Fibroblast of mammary gland (primary cell): Measurements from ENCODE around the gene CYSRT1.

ENCODE experiments used
- DNase-seq: peaks from one replicate; pipeline ENCODE4 v3.0.0-alpha.2; 2010; ENCODE audit warnings: low read depth
- H3K4me3 ChIP-seq: 2 replicates; pipeline ENCODE4 v1.5.1; 2011; ENCODE audit warnings: low read depth, mild to moderate bottlenecking, low read length, moderate library complexity; ENCODE audit not compliant: control insufficient read depth
- TF ChIP-seq, protein P1 (sequence below): conservative IDR thresholded peaks from 2 replicates; pipeline ENCODE4 v1.5.1; 2011; ENCODE audit warnings: low read depth, low read length, inconsistent platforms; ENCODE audit not compliant: control insufficient read depth, insufficient read depth

The CYSRT1 gene

DNA sequence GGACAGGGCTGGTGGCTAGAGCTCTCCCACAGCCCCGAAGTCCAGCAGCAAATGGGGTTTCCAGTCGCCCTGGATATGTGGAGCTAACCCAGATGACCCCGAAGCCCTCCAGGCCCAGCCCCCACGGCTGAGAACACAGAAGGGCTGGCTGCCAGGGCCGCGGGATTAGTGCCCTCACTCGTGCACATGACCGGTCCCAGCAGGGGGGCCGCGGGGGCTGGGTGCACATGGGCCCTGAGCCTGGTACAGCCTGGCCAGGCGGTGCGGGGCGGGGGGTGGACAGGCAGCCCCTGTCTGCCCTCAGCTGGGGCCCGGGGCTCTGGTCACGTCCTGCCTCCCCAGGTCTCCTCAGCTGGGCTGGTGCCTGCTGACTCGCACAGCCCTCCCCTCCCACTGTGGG is 30.6 kb upstream of the CYSRT1 start:
- no peak for DNase-seq
- H3K4me3 ChIP-seq = no peak overlapping the region
- TF ChIP-seq, protein P1, sequence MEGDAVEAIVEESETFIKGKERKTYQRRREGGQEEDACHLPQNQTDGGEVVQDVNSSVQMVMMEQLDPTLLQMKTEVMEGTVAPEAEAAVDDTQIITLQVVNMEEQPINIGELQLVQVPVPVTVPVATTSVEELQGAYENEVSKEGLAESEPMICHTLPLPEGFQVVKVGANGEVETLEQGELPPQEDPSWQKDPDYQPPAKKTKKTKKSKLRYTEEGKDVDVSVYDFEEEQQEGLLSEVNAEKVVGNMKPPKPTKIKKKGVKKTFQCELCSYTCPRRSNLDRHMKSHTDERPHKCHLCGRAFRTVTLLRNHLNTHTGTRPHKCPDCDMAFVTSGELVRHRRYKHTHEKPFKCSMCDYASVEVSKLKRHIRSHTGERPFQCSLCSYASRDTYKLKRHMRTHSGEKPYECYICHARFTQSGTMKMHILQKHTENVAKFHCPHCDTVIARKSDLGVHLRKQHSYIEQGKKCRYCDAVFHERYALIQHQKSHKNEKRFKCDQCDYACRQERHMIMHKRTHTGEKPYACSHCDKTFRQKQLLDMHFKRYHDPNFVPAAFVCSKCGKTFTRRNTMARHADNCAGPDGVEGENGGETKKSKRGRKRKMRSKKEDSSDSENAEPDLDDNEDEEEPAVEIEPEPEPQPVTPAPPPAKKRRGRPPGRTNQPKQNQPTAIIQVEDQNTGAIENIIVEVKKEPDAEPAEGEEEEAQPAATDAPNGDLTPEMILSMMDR = no peak

DNA sequence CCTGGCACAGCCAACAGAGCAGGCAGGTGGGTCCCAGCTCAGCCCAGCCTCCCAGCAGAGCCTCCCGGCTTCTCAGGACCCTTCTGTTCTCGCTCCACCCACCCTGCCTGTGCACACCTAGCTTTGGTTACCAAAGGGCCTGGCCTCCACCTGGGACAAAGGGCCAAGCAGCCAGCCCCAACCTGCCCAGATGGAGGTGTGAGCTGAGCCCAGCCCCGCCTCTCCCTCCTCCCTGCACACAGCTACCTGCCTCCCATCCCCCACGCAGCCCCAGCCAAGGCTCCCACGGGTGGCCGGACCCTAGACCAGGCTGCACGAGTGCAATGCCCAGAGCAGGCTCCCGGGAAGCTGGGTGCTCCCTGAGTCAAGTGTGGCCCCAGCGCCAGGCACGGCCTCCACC is 30.1 kb upstream of the CYSRT1 start:
- TF ChIP-seq, protein P1 = no peak
- DNase-seq = no peak

DNA sequence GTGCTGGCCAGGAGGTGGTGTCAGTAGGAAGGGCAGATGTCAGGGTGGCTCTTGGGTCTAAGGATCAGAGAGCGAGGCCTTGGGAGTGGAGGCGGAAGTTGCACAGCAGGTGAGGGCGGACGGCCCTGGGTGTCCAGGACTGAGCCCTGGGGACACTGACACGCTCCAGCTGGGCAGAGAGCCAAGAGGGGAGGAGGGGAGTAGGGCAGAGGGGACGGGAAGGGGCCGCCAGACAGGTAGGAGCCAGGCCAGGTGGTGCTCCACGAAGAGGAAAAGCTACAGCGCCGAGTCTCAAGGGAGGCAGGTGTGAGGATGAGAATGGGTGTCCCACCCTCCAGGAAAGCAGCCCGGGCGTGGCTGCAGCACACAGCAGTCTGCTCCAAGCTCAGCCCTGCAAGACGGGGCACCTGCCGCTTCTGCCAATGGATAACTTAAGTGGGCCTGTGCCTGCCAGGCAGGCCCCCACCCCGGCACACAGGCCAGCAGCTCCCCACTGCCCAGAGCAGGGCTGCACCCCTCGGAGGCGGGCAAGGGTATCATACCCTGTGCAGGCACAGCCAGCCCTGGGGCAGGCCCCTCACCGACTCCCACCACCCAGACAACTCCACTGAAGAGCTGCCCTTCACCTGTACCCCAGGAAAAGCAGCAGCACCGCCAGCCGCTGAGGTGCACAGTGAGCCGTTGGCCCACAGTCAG is 29.3 kb upstream of the CYSRT1 start:
- H3K4me3 ChIP-seq = no peak overlapping the region
- no peak for DNase-seq

More for the DNA sequence above, 30.1 kb upstream of the CYSRT1 start:
- no peak overlapping the region for H3K4me3 ChIP-seq

DNA sequence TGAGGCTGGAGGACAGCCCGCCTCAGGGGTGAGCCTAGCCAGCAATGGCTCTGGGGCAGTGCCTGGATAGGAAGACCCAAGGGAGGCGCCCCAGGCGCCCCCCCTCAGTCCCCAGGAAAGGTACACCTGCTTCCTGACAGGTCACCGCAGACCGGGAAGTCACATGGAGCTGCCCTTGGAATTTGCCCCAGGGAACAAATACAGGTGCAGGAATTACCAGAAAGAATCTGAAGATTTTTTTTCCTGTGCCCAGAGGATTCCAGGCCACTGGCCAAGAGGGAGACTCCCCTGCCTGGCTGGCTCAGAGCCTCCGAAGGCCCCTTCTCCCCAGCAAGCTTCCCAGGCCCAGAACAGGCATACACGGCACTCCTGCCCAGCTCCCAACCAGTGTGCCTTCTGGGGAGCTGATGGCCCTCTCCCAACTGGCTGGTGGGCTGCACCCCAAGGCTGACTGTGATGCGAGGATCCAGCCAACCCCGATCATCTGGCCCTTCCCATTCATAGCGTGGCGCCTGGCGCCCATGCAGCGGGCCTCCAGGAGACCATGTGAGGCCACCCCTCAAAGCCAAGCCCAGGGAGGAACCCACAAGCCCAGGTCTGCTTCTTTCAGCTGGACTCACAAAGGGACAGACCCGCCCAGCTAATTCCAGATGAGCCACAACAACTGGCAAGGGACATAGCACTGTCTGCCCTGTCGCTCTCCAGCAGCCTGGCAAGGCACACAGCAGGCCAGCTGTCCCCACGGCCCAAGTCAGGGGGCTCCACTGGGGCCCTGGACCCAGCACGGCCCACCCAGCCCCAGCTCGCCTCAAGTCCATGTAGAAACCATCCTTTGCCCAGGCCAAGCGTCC is 26.7 kb upstream of the CYSRT1 start:
- DNase-seq = no peak
- TF ChIP-seq, protein P1 = no peak
- H3K4me3 ChIP-seq = no peak overlapping the region

More for the DNA sequence above, 29.3 kb upstream of the CYSRT1 start:
- TF ChIP-seq, protein P1 = no peak

DNA sequence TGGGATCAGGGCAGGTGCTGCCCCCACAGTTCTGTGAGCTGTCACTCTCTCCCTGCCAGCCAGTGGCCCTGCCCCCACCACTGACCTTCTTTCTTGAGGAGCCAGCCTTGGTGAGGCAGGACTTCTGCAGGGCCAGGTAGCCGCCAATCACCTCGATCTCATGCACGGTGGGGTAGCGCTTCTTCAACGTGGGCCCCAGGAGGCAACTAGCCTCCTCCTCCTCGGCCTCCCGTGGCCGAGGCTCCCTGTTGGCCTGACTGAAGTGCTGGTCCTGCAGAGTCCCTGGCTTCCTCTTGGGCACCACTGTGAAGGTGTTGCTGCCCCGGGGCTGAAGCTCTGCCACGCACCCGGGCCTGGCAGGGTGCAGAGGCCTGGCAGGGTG is 26.1 kb upstream of the CYSRT1 start:
- TF ChIP-seq, protein P1 = no peak
- DNase-seq = no peak
- peak overlapping the region; percentile 42 for H3K4me3 ChIP-seq

DNA sequence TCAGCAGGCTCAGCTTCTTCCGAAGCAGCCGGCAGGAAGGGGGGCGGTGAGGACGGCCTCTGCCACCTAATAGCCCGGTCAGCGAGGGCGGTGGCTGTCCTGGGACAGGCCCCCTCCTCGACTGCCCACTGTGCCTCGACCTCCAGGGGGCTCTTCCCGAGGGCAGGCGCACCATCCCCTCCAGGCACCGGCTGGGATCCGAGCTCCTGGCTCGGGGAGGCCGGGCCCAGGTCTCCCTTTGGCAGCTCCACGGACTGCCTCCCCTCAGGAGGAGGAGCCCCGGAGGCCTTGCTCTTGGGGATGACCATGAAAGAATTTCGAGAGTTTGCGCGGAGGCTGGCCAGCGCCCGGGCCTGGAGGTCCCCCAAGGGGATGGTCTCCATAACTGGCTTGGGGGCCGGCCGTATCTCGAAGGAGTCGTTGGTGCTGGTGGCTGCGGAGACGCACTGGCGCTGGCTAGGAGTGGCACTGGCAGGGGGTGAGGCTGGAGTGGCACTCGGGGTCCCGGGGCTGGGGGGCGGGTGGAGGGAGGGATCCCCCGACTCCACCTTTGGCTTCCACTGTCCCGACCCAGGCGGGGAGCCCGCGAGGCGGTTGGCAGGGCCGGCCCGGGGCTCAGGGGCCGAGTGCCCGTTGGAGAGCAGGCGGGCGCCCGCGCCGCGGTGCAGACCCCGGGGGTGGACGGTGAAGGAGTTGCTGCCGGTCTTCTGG is 25.4 kb upstream of the CYSRT1 start:
- DNase-seq = no peak
- H3K4me3 ChIP-seq = peak overlapping the region; percentile 42
- TF ChIP-seq, protein P1 = no peak
